HCT116 (cell line): ENCODE data around the gene CDH11. TPM values are rescaled to one million over a fixed set of nuclear protein-coding genes. Genes with fewer than 3 reads are reported as not detected.

Experiments
- ATAC-seq: fragments of 200-7000 bp; cut with Tn5 transposase; 2 replicates; pipeline ENCODE4 v1.9.1; 2020; ENCODE audit warnings: mild to moderate bottlenecking, moderate library complexity
- BruUV-seq: library from RNA; stranded (reverse); fragments of 400-500 nt; replicated peaks from 2 replicates; lab custom pipeline; 2021; lab: Mats Ljungman, UMichigan
- CTCF ChIA-PET: fragments of 300-600 bp; sonication (Branson Sonifier 250); formaldehyde crosslinking; loops from one replicate; lab custom pipeline; 2021; ENCODE audit warnings: antibody characterized with exemption; lab: Charles Lee
- POLR2A ChIA-PET: fragments of 300-600, 350-600 bp; sonication (Branson Sonifier 250); formaldehyde crosslinking; loops from one replicate; lab custom pipeline; 2021; ENCODE audit warnings: antibody characterized with exemption; lab: Charles Lee
- RAD21 ChIA-PET, 2 experiments: fragments of 300-600 bp; sonication (Branson Sonifier 250); formaldehyde crosslinking; loops; one replicate each; lab custom pipeline; 2023; ENCODE audit warnings: low total read pairs in 2 of 2; ENCODE audit not compliant: uncharacterized antibody in 2 of 2, unreplicated experiment in 2 of 2, low non-redundant PET in 1 of 2; lab: Charles Lee
- DNase-seq: peaks from one replicate; pipeline ENCODE4 v3.0.0-alpha.2; 2010; ENCODE audit warnings: low read depth, low spot score
- H2AFZ ChIP-seq: fragments of 200-600 bp; shearing (Covaris generic), sonication (generic); 2 replicates; pipeline ENCODE4 v1.6.1; 2017; ENCODE audit warnings: low read depth, mixed run types, mixed read lengths, antibody characterized with exemption, low read length; ENCODE audit not compliant: poor library complexity, severe bottlenecking
- H3K27ac ChIP-seq: 2 replicates; pipeline ENCODE4 v1.5.1; 2012; ENCODE audit warnings: low read depth, low read length
- H3K27me3 ChIP-seq: fragments of 200-600 bp; sonication (generic); 2 replicates; pipeline ENCODE4 v1.6.1; 2016; ENCODE audit warnings: mixed run types, low read length, mixed read lengths; ENCODE audit not compliant: insufficient read depth
- H3K36me3 ChIP-seq, 2 experiments: fragments of 200-500 bp in 1 of 2; fragments of 200-600 bp in 1 of 2; sonication (Bioruptor generic) in 1 of 2; sonication (generic) in 1 of 2; 2 replicates each; pipeline versions ENCODE4 v1.5.1 to v1.6.1; 2014 to 2016; ENCODE audit warnings: low read length in 2 of 2, inconsistent platforms in 1 of 2, mixed read lengths in 1 of 2, mixed run types in 1 of 2; ENCODE audit not compliant: insufficient read depth in 2 of 2, control insufficient read depth in 1 of 2
- H3K4me1 ChIP-seq, 2 experiments: fragments of 200-600 bp in 1 of 2; sonication (generic) in 1 of 2; 2 replicates each; pipeline versions ENCODE4 v1.5.1 to v1.6.1; 2012 to 2017; ENCODE audit warnings: low read length in 2 of 2, inconsistent platforms in 1 of 2, mild to moderate bottlenecking in 1 of 2, mixed read lengths in 1 of 2, mixed run types in 1 of 2, moderate library complexity in 1 of 2; ENCODE audit not compliant: insufficient read depth in 2 of 2, control insufficient read depth in 1 of 2
- H3K4me2 ChIP-seq: fragments of 200-600 bp; sonication (generic); 2 replicates; pipeline ENCODE4 v1.6.1; 2017; ENCODE audit warnings: mixed run types, low read length, mixed read lengths
- H3K4me3 ChIP-seq, 2 experiments: fragments of 200-600 bp in 1 of 2; sonication (generic) in 1 of 2; replicated peaks in 1 of 2; 2 replicates each; pipeline ENCODE4 v1.5.1; 2011 to 2016; ENCODE audit warnings: low read length in 2 of 2, control low read depth in 1 of 2, low read depth in 1 of 2, mild to moderate bottlenecking in 1 of 2, mixed read lengths in 1 of 2, mixed run types in 1 of 2
- H3K79me2 ChIP-seq: fragments of 200-600 bp; sonication (generic); 2 replicates; pipeline ENCODE4 v1.6.1; 2017; ENCODE audit warnings: mild to moderate bottlenecking, mixed run types, low read length, moderate library complexity, mixed read lengths; ENCODE audit not compliant: insufficient read depth
- H3K9ac ChIP-seq: fragments of 200-600 bp; sonication (generic); 2 replicates; pipeline ENCODE4 v1.6.1; 2016; ENCODE audit warnings: low read length, mixed read lengths
- H3K9me2 ChIP-seq: fragments of 200-600 bp; sonication (generic), shearing (Covaris generic); 2 replicates; pipeline ENCODE4 v1.6.1; 2017; ENCODE audit warnings: mixed run types, mild to moderate bottlenecking, moderate library complexity; ENCODE audit not compliant: insufficient read depth
- H3K9me3 ChIP-seq, 2 experiments: fragments of 200-500 bp in 1 of 2; fragments of 200-600 bp in 1 of 2; sonication (Bioruptor generic) in 1 of 2; sonication (generic) in 1 of 2; 2 replicates each; pipeline ENCODE4 v1.6.1; 2014 to 2017; ENCODE audit warnings: low read length in 2 of 2, mixed read lengths in 2 of 2, inconsistent platforms in 1 of 2, low read depth in 1 of 2, mild to moderate bottlenecking in 1 of 2, mixed run types in 1 of 2, moderate library complexity in 1 of 2; ENCODE audit not compliant: control insufficient read depth in 1 of 2, insufficient read depth in 1 of 2
- H4K20me1 ChIP-seq: fragments of 200-600 bp; sonication (generic), shearing (Covaris generic); 2 replicates; pipeline ENCODE4 v1.6.1; 2017; ENCODE audit warnings: mixed run types, mild to moderate bottlenecking, moderate library complexity; ENCODE audit not compliant: insufficient read depth
- CBX3 ChIP-seq: IDR thresholded peaks from 2 replicates; pipeline ENCODE4 v1.6.1; 2012; ENCODE audit warnings: low read depth
- CTCF ChIP-seq, 3 experiments: fragments of 200-600 bp in 1 of 3; sonication (generic) in 1 of 3; IDR thresholded peaks in 2 of 3; conservative IDR thresholded peaks in 1 of 3; 2 replicates each; pipeline ENCODE4 v1.5.1; 2012 to 2017; ENCODE audit warnings: low read depth in 2 of 3, low read length in 2 of 3, antibody characterized with exemption in 1 of 3, borderline replicate concordance in 1 of 3, control low read depth in 1 of 3, mild to moderate bottlenecking in 1 of 3, mixed read lengths in 1 of 3, mixed run types in 1 of 3, moderate library complexity in 1 of 3; ENCODE audit not compliant: insufficient read depth in 1 of 3
- EZH2phosphoT487 ChIP-seq: fragments of 200-600 bp; IDR thresholded peaks from 2 replicates; pipeline ENCODE4 v1.6.1; 2018; ENCODE audit warnings: antibody characterized with exemption, borderline replicate concordance
- FOSL1 ChIP-seq: IDR thresholded peaks from 2 replicates; pipeline ENCODE4 v1.6.1; 2012; ENCODE audit warnings: low read depth
- JUND ChIP-seq: IDR thresholded peaks from 2 replicates; pipeline ENCODE4 v1.6.1; 2012
- MAX ChIP-seq: IDR thresholded peaks from 2 replicates; pipeline ENCODE4 v1.6.1; 2012
- POLR2A ChIP-seq: IDR thresholded peaks from 2 replicates; pipeline ENCODE4 v1.7.0; 2011; ENCODE audit warnings: borderline replicate concordance; ENCODE audit not compliant: insufficient read depth, insufficient read length; ENCODE audit errors: extremely low read depth
- POLR2AphosphoS5 ChIP-seq: IDR thresholded peaks from 2 replicates; pipeline ENCODE4 v1.6.1; 2011; ENCODE audit warnings: mild to moderate bottlenecking, low read depth, low read length, moderate library complexity
- RAD21 ChIP-seq: IDR thresholded peaks from 2 replicates; pipeline ENCODE4 v1.6.1; 2012; ENCODE audit warnings: low read depth, mild to moderate bottlenecking
- ZFX ChIP-seq: fragments of 450-650 bp; IDR thresholded peaks from 2 replicates; pipeline ENCODE4 v1.6.1; 2017
- ZNF274 ChIP-seq: fragments of 200-500 bp; sonication (Bioruptor generic); IDR thresholded peaks from 2 replicates; pipeline ENCODE4 v1.6.1; 2014; ENCODE audit warnings: mild to moderate bottlenecking, low read depth, low read length, inconsistent platforms
- intact Hi-C: fragments of 100-400 bp; cut with micrococcal nuclease; formaldehyde crosslinking; loops from 2 replicates; pipeline ENCODE4 v1.10.0; 2022
- total RNA-seq: library from RNA; stranded (reverse); gene quantifications from one replicate; pipeline ENCODE4 v1.2.1, GENCODE V29; 2021; ENCODE audit not compliant: unreplicated experiment
- TF ChIP-seq, protein P1 (sequence below): IDR thresholded peaks from 2 replicates; pipeline ENCODE4 v1.6.1; 2011; ENCODE audit warnings: mild to moderate bottlenecking, low read length, moderate library complexity; ENCODE audit not compliant: insufficient replicate concordance; ENCODE audit errors: extremely low read depth

Gene CDH11
- total RNA-seq, 1 experiment from 2014 or later: 0.52 TPM

- ATAC-seq (no peak), DNase-seq (no peak)
- Histone ChIP-seq H3K36me3 (no peaks in the 10 kb centered on the region), H3K4me1 (no peaks in the 10 kb centered on the region), H3K4me3 (no peak overlapping the region), H3K79me2 (no peaks in the 10 kb centered on the region), H4K20me1 (no peaks in the 10 kb centered on the region), H3K4me2 (no peak overlapping the region), H3K9me3 (peaks cover 14 to 41% of the 10 kb centered on the region in 2 experiments; a peak in 2 of 4 replicates), H3K27me3 (no peaks in the 10 kb centered on the region), H2AFZ (no peak overlapping the region), H3K27ac (no peak overlapping the region), H3K9ac (no peak overlapping the region), H3K9me2 (no peaks in the 10 kb centered on the region)
- TF ChIP-seq MAX (no peak), EZH2phosphoT487 (no peak), FOSL1 (no peak), ZNF274 (no peak), CBX3 (no peak), RAD21 (no peak), CTCF (IDR thresholded peaks at IDR 0.05 in 2 of 3, conservative IDR thresholded peaks at IDR 0.05 in 1 of 3; ENCODE audit: borderline replicate concordance in 1 of 3, insufficient read depth in 1 of 3, low read depth in 2 of 3, low read length in 2 of 3) (no peak), JUND (no peak), POLR2AphosphoS5 (no peak), ZFX (no peak), POLR2A (no peak)
- TF ChIP-seq, protein P1, sequence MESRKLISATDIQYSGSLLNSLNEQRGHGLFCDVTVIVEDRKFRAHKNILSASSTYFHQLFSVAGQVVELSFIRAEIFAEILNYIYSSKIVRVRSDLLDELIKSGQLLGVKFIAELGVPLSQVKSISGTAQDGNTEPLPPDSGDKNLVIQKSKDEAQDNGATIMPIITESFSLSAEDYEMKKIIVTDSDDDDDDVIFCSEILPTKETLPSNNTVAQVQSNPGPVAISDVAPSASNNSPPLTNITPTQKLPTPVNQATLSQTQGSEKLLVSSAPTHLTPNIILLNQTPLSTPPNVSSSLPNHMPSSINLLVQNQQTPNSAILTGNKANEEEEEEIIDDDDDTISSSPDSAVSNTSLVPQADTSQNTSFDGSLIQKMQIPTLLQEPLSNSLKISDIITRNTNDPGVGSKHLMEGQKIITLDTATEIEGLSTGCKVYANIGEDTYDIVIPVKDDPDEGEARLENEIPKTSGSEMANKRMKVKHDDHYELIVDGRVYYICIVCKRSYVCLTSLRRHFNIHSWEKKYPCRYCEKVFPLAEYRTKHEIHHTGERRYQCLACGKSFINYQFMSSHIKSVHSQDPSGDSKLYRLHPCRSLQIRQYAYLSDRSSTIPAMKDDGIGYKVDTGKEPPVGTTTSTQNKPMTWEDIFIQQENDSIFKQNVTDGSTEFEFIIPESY: no peak
- ChIA-PET POLR2A (no interaction called here), RAD21 (no interaction called here), CTCF (no interaction called here)
- intact Hi-C loops: no loop called here
- no TSS peak for BruUV-seq
Observed at GRCh38 chr16:64977206-64977920, 144.5 kb downstream of the CDH11 start.
